ENCODE results near the gene CFAP126.
"Not testable (repeated sequence)": the region's sequence is repeated elsewhere in the genome, so short reads cannot be mapped to it uniquely, and the experiment has no call there.

DNA sequence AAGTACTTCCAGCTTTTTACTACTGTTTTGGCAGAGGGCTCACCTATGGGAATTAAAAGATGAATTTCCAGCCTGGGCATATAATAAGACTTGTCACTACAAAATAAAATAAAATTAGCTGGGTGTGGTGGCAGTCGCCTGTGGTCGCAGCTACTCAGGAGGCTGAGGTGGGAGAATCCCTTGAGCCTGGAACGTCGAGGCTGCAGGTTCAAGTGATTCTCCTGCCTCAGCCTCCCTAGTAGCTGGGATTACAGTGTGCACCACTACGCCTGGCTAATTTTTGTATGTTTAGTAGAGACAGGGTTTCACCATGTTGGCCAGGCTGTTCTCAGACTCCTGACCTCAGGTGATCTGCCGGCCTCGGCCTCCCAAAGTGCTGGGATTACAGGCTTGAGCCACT lies 23.5 kb upstream of the CFAP126 start:
- not testable (repeated sequence) for TF ChIP-seq EZH2 (IDR thresholded peaks at IDR 0.05); POLR2AphosphoS5 (IDR thresholded peaks at IDR 0.05; ENCODE audit: borderline replicate concordance, low read depth, low read length); FOXP2 (optimal IDR thresholded peaks at IDR 0.05; ENCODE audit: control extremely low read depth, extremely low read length, insufficient read depth)

All from SK-N-MC (cell line).